Fibroblast of skin of left quadriceps (primary cell): Measurements from ENCODE around the gene KLHL2.
"Not testable (repeated sequence)": the region's sequence is repeated elsewhere in the genome, so short reads cannot be mapped to it uniquely, and the experiment has no call there.

ENCODE experiments used
- DNase-seq, 2 experiments: peaks; one replicate each; pipeline ENCODE4 v3.0.0-alpha.2; 2013; ENCODE audit warnings: low read depth in 2 of 2

Gene KLHL2

GRCh38 chr4:165207431-165208220 lies at the start of gene KLHL2:
Gene KLHL2, plus strand, starts transcription at chr4:165207561. Its CDS starts 316 bp downstream, at chr4:165207877.
- peak; percentile 36 to 37 for DNase-seq

GRCh38 chr4:165158762-165159161 lies 48.6 kb upstream of the KLHL2 start:
- DNase-seq = no peak

- DNase-seq = no peak
Measured at GRCh38 chr4:165164257-165164656, 43.1 kb upstream of the KLHL2 start.

GRCh38 chr4:165166872-165167271 lies 40.5 kb upstream of the KLHL2 start:
- not testable (repeated sequence) for DNase-seq

GRCh38 chr4:165167650-165168049 lies 39.7 kb upstream of the KLHL2 start:
- no peak for DNase-seq

GRCh38 chr4:165170819-165171218 lies 36.5 kb upstream of the KLHL2 start:
- DNase-seq = no peak

GRCh38 chr4:165175470-165175869 lies 31.9 kb upstream of the KLHL2 start:
- not testable (repeated sequence) for DNase-seq

GRCh38 chr4:165175879-165176278 lies 31.5 kb upstream of the KLHL2 start:
- no peak for DNase-seq

GRCh38 chr4:165177725-165178666 lies 29.4 kb upstream of the KLHL2 start:
- no peak for DNase-seq

GRCh38 chr4:165184220-165184619 lies 23.1 kb upstream of the KLHL2 start:
- no peak for DNase-seq

GRCh38 chr4:165184998-165185397 lies 22.4 kb upstream of the KLHL2 start:
- DNase-seq = not testable (repeated sequence)

- DNase-seq = no peak
Measured at GRCh38 chr4:165185448-165185847, 21.9 kb upstream of the KLHL2 start.

- no peak for DNase-seq
Measured at GRCh38 chr4:165190591-165191347, 16.6 kb upstream of the KLHL2 start.

GRCh38 chr4:165191348-165191656 lies 16.1 kb upstream of the KLHL2 start:
- DNase-seq = no peak

- no peak for DNase-seq
Measured at GRCh38 chr4:165191814-165192499, 15.4 kb upstream of the KLHL2 start.

GRCh38 chr4:165192500-165192898 lies 14.9 kb upstream of the KLHL2 start:
- no peak for DNase-seq

- DNase-seq = no peak
Measured at GRCh38 chr4:165192956-165193355, 14.4 kb upstream of the KLHL2 start.

- no peak for DNase-seq
Measured at GRCh38 chr4:165194368-165194767, 13.0 kb upstream of the KLHL2 start.

- DNase-seq = no peak
Measured at GRCh38 chr4:165198329-165198728, 9.0 kb upstream of the KLHL2 start.

- DNase-seq = no peak
Measured at GRCh38 chr4:165199286-165199685, 8.1 kb upstream of the KLHL2 start.

- DNase-seq = no peak
Measured at GRCh38 chr4:165199722-165200121, 7.6 kb upstream of the KLHL2 start.
